Measurements from ENCODE around the gene DHX57. TPM values are rescaled to one million over a fixed set of nuclear protein-coding genes. Genes with fewer than 3 reads are reported as not detected.
"Not testable (repeated sequence)": the region's sequence is repeated elsewhere in the genome, so short reads cannot be mapped to it uniquely, and the experiment has no call there.

DHX57 gene
- total RNA-seq, 4 donors from 2014 or later = 11.5 to 12.0 (median 11.7) TPM

GRCh38 chr2:38793511-38793910, 82.2 kb downstream of the DHX57 start:
- DNase-seq (no peak), ATAC-seq (no peak)
- H3K36me3 ChIP-seq = peaks cover 0 to 3% of the 10 kb centered on the region in 2 donors
- in situ Hi-C loops (cut with MboI; ENCODE audit: low sequenced_read_pairs in 4 of 4) = no loop called here
- H3K27ac ChIP-seq = no peak overlapping the region
- H3K4me3 ChIP-seq = no peak overlapping the region
- H3K9me3 ChIP-seq = no peaks in the 10 kb centered on the region
- TF ChIP-seq POLR2A (IDR thresholded peaks at IDR 0.05) = no peak
- no peak for TF ChIP-seq CTCF (IDR thresholded peaks at IDR 0.05 in 4 of 5, conservative IDR thresholded peaks at IDR 0.05 in 1 of 5)
- no peaks in the 10 kb centered on the region for H3K4me1 ChIP-seq
- intact Hi-C loops (cut with DNase I; ENCODE audit: low total_unique reads) = no loop called here
- no peaks in the 10 kb centered on the region for H3K27me3 ChIP-seq

GRCh38 chr2:38792751-38793150, 83.0 kb downstream of the DHX57 start:
- Histone ChIP-seq H3K4me1 (no peaks in the 10 kb centered on the region), H3K9me3 (no peaks in the 10 kb centered on the region), H3K4me3 (no peak overlapping the region), H3K27ac (no peak overlapping the region), H3K27me3 (no peaks in the 10 kb centered on the region), H3K36me3 (no peaks in the 10 kb centered on the region)
- intact Hi-C loops (cut with DNase I; ENCODE audit: low total_unique reads) (no loop called here), in situ Hi-C loops (cut with MboI; ENCODE audit: low sequenced_read_pairs in 4 of 4) (no loop called here)
- DNase-seq = no peak
- no peak for ATAC-seq
- TF ChIP-seq CTCF (IDR thresholded peaks at IDR 0.05 in 4 of 5, conservative IDR thresholded peaks at IDR 0.05 in 1 of 5) = no peak
- TF ChIP-seq POLR2A (IDR thresholded peaks at IDR 0.05) = no peak

GRCh38 chr2:38792321-38792720, 83.4 kb downstream of the DHX57 start:
- H3K36me3 ChIP-seq; intact Hi-C loops (cut with DNase I; ENCODE audit: low total_unique reads); H3K4me1 ChIP-seq; in situ Hi-C loops (cut with MboI; ENCODE audit: low sequenced_read_pairs in 4 of 4); H3K27me3 ChIP-seq; H3K4me3 ChIP-seq; ATAC-seq; H3K27ac ChIP-seq; H3K9me3 ChIP-seq; DNase-seq: not testable (repeated sequence)

GRCh38 chr2:38791744-38792143, 84.0 kb downstream of the DHX57 start:
- intact Hi-C loops (cut with DNase I; ENCODE audit: low total_unique reads) (no loop called here), in situ Hi-C loops (cut with MboI; ENCODE audit: low sequenced_read_pairs in 4 of 4) (no loop called here)
- DNase-seq (no peak), ATAC-seq (no peak)
- H3K4me3 ChIP-seq = no peak overlapping the region
- TF ChIP-seq CTCF (IDR thresholded peaks at IDR 0.05 in 4 of 5, conservative IDR thresholded peaks at IDR 0.05 in 1 of 5) = no peak
- TF ChIP-seq POLR2A (IDR thresholded peaks at IDR 0.05) = no peak
- H3K27ac ChIP-seq = no peak overlapping the region
- no peaks in the 10 kb centered on the region for H3K4me1 ChIP-seq
- H3K27me3 ChIP-seq = no peaks in the 10 kb centered on the region
- H3K9me3 ChIP-seq = no peaks in the 10 kb centered on the region
- H3K36me3 ChIP-seq = no peaks in the 10 kb centered on the region

- no peak overlapping the region for H3K27ac ChIP-seq
- H3K4me1 ChIP-seq = no peaks in the 10 kb centered on the region
- H3K27me3 ChIP-seq = no peaks in the 10 kb centered on the region
- DNase-seq = no peak
- ATAC-seq = no peak
- intact Hi-C loops (cut with DNase I; ENCODE audit: low total_unique reads) (no loop called here), in situ Hi-C loops (cut with MboI; ENCODE audit: low sequenced_read_pairs in 4 of 4) (no loop called here)
- H3K36me3 ChIP-seq = no peaks in the 10 kb centered on the region
- no peaks in the 10 kb centered on the region for H3K9me3 ChIP-seq
- no peak overlapping the region for H3K4me3 ChIP-seq
- TF ChIP-seq POLR2A (IDR thresholded peaks at IDR 0.05) = no peak
These were observed 86.0 kb downstream of the DHX57 start for GRCh38 chr2:38789691-38790090.

- no peaks in the 10 kb centered on the region for H3K27me3 ChIP-seq
- ATAC-seq (no peak), DNase-seq (no peak)
- H3K36me3 ChIP-seq = peaks cover 0 to 6% of the 10 kb centered on the region in 2 donors
- H3K4me3 ChIP-seq = no peak overlapping the region
- in situ Hi-C loops (cut with MboI; ENCODE audit: low sequenced_read_pairs in 4 of 4) = no loop called here
- TF ChIP-seq CTCF (IDR thresholded peaks at IDR 0.05 in 4 of 5, conservative IDR thresholded peaks at IDR 0.05 in 1 of 5) (no peak), POLR2A (IDR thresholded peaks at IDR 0.05) (no peak)
- H3K27ac ChIP-seq = no peak overlapping the region
- intact Hi-C loops (cut with DNase I; ENCODE audit: low total_unique reads) = no loop called here
- H3K4me1 ChIP-seq = no peaks in the 10 kb centered on the region
- H3K9me3 ChIP-seq = no peaks in the 10 kb centered on the region
These were observed 87.4 kb downstream of the DHX57 start for GRCh38 chr2:38788306-38788705.

Data from gastrocnemius medialis (tissue), 4 donors.